ENCODE data around the gene SERPINB1.

Gene SERPINB1

DNA sequence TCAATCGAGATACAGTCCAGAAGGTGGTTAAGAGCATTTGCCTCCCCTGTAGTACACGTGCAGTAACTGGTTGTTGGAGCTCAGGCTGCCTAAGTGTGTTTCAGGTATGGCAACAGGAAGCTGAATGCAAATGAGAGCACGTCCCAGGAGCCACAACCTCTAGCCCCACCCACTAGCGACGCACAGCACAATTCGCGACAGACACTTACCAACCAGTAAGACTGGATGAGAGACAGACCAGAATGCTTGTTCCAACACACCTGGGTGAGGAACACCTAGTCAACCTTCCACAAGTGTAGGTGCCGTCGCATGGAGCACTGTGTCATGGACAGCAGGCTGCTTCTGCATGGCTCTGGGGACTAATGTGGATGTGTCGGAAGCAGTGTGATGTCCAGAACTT lies 7.2 kb upstream of the SERPINB1 start:
- peak; percentile 67 for DNase-seq (ENCODE audit: low spot score)

DNA sequence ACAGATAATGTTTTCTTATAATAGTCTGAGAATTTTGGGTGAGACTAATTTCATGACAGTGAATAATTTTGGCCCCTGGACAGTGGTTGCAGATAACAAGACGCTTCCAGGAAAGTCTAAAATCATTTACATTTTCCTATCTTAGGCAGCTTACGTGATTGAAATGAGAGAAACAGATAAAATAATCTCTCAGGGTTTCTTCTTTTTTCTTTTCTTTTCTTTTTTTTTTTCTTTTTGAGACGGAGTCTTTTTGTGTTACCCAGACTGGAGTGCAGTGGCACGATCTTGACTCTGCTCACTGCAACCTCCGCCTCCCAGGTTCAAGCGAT lies 4.2 kb upstream of the SERPINB1 start:
- DNase-seq (ENCODE audit: low spot score): no peak

GRCh38 chr6:2844008-2844407 lies 2.3 kb upstream of the SERPINB1 start:
- no peak for DNase-seq (ENCODE audit: low spot score)

DNA sequence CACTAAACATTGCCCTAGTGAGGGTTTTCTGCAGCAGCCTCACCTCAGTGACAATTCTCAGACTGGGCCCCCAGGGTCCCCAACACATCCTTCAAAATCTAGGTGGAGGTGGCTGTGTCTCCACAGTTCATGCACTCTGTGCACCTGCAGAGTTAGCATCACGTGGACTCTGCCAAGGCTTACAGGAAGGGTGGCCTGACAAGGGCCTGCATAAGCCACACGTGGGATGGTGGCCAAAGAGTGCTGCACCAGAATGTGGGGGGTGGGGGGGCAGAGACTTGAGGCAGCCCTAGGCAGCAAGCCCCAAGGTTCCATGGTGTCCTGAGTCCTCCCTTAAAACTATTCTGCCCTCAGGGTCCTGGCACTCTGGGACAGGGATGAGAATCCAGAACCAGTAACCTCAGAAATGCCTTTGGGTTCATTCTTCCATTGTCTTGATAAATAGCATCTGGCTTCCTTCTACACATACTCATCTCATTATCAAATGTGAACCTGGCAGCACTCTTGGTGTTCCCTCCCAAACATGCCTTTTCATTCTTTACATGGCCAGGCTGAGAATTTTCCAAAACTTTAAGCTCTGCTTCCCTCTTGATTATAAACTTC lies 1.6 kb upstream of the SERPINB1 start:
- no peak for DNase-seq (ENCODE audit: low spot score)

- no peak for DNase-seq (ENCODE audit: low spot score)
Measured at GRCh38 chr6:2842139-2842552, 483 bp upstream of the SERPINB1 start.

GRCh38 chr6:2840749-2841061 lies 958 bp downstream of the SERPINB1 start:
- no peak for DNase-seq (ENCODE audit: low spot score)

DNA sequence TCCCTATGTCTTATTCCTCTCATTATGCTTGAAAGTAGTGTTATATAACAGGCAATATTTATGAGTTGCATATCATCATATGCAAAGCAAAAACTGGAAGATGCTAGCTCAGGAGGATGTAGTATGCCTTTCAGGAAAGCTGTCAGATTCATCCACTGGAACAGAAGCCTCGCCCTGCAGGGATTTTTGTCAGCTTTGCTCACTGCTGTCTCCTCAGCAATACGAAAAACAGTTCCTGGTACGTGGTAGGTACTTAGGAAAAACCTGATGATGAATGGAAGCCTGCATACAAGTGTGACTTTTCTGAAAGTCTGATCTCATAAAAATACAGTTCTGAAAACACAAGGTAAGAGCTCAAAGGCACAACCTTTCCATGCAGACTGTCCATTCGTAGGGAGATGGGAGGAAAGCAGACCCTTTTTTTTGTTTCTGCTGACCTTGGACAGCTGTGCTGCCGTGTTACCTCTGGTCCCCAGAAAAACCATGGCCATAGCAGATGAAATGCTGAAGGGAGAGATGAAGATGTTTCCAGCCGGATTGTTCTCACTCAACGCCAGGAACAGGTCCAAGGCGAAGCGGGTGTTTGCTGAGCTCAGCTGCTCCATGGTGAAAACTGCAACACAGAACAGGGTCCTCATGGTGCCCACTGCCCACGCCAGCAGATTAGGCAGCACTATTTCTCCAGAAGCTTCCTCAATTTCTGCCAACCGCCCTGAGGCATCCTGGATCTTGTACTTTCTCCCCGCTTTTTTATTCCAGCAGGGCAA lies 1.5 kb downstream of the SERPINB1 start:
- DNase-seq (ENCODE audit: low spot score): no peak

GRCh38 chr6:2839195-2839981 lies 2.3 kb downstream of the SERPINB1 start:
- DNase-seq (ENCODE audit: low spot score): no peak

DNA sequence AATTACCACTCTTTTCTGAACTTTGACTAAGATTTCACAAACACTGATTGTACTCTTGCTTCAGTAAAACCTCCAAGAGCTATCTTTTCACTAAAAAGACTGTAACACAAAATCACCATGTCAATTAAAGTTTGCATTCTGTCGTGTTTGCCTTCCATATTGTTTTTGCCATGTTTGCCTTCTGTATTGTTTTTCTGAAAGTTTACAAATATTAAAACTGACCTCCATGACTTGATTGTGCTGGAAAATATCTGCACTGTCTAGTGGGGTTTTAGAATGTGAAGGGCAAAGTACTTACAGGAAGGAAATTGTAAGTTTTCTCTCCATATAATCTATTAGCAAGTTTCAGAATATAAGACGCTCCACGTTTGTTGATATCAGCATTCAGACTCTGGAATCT lies 3.4 kb downstream of the SERPINB1 start:
- no peak for DNase-seq (ENCODE audit: low spot score)

DNA sequence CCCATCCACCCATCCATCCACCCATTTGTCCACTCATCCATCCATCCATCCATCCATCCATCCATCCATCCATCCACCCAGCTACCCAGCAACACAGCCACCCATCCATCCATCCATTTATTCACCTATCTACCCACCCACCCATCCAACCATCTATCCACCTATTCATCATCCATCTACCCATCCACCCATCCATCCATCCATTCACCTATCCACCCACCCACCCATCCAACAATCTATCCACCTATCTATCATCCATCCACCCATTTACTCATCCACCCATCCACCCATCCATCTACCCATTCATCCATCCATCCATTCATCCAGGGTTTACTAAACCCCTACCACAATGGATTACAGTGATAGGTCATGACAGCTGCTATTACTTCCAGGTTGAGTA lies 7.4 kb downstream of the SERPINB1 start:
- no peak for DNase-seq (ENCODE audit: low spot score)

DNA sequence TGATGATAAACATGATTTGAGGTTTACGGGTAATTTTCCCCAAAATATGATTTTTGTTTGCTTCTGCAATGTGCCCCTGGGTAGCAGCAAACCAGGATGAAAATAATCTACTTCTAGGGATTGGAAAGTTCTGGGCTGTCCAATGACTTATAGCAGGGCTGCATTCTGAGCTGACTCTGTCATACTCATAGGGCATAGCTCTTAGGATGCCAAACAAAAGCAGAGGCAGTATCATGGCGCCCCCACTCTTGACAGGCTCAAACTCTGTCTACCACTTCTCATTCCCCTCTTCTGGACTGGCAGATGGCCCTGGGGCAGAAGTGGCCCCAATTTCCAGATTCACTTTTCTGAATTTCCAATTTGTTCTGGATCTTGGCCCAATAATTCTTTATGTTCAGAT lies 10.3 kb downstream of the SERPINB1 start:
- no peak for DNase-seq (ENCODE audit: low spot score)

- no peak for DNase-seq (ENCODE audit: low spot score)
Measured at GRCh38 chr6:2830183-2830582, 11.5 kb downstream of the SERPINB1 start.

GRCh38 chr6:2829253-2829652 lies 12.4 kb downstream of the SERPINB1 start:
- DNase-seq (ENCODE audit: low spot score): no peak

GRCh38 chr6:2828629-2829028 lies 13.0 kb downstream of the SERPINB1 start:
- DNase-seq (ENCODE audit: low spot score): no peak

- DNase-seq (ENCODE audit: low spot score): no peak
Measured at GRCh38 chr6:2827142-2827541, 14.5 kb downstream of the SERPINB1 start.

- DNase-seq (ENCODE audit: low spot score): no peak
Measured at GRCh38 chr6:2826131-2826530, 15.5 kb downstream of the SERPINB1 start.

- no peak for DNase-seq (ENCODE audit: low spot score)
Measured at GRCh38 chr6:2823104-2823850, 18.4 kb downstream of the SERPINB1 start.

DNA sequence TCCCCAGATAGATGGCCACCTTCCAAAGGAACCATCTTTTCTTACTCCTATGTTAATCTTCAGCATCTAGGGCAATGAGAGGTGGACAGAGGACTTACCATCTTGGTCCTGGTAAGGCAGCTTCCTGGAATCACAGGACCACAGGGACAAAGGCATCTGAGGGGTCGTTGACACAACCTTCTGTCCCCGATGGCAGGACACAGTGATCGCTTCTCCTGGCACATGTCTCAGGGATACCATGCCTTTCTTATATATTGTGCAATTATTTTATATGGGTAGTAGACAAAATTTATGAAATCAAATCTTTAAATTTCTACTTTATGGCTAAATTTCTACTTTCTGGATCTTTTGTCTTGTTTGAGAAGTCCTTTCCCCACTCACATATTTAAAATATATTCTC lies 20.1 kb downstream of the SERPINB1 start:
- DNase-seq (ENCODE audit: low spot score): no peak

- no peak for DNase-seq (ENCODE audit: low spot score)
Measured at GRCh38 chr6:2820415-2820814, 21.2 kb downstream of the SERPINB1 start.

GRCh38 chr6:2819978-2820377 lies 21.7 kb downstream of the SERPINB1 start:
- DNase-seq (ENCODE audit: low spot score): no peak

- DNase-seq (ENCODE audit: low spot score): no peak
Measured at GRCh38 chr6:2819115-2819514, 22.5 kb downstream of the SERPINB1 start.

DNA sequence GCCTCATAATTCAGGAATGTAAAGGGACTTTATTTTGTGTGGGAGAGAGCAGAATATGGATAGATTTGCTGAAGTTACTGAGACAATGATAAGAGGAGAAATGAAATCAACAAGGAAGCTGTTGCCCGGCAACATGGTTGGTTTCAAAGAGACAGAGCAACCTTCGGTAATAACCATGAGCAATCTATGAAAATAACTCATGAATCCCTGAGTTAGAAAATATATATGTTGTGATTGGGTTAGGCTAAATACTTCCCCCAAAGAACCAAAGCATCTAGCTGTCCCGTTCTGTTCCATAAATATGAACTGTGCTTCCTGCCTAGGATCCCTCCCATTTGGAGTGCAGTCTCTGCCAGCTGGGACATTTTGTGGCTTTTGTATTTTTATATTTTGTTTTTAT lies 23.1 kb downstream of the SERPINB1 start:
- DNase-seq (ENCODE audit: low spot score): no peak

Measured in CD4-positive, alpha-beta T cell treated with Interleukin-2 at 100 ng/mL for 4 hours (primary cell).